HEK293 (cell line): ENCODE measurements around the gene VSTM2L.

Experiments
- KLF8 ChIP-seq: fragments of 450-650 bp; formaldehyde crosslinking; IDR thresholded peaks from 2 replicates; pipeline ENCODE4 v1.5.1; 2016; ENCODE audit warnings: missing biosample characterization, missing genetic modification characterization
- SCRT2 ChIP-seq: fragments of 450-650 bp; formaldehyde crosslinking; IDR thresholded peaks from 2 replicates; pipeline ENCODE4 v1.5.1; 2016; ENCODE audit warnings: missing biosample characterization, missing genetic modification characterization
- ZFP3 ChIP-seq: fragments of 450-650 bp; formaldehyde crosslinking; IDR thresholded peaks from 2 replicates; pipeline ENCODE4 v1.5.1; 2016; ENCODE audit warnings: low read depth, missing biosample characterization, missing genetic modification characterization
- ZNF138 ChIP-seq: fragments of 450-650 bp; formaldehyde crosslinking; IDR thresholded peaks from 2 replicates; pipeline ENCODE4 v1.5.1; 2016; ENCODE audit warnings: missing biosample characterization, missing genetic modification characterization, borderline replicate concordance
- TF ChIP-seq, protein P1 (sequence below): fragments of 450-650 bp; formaldehyde crosslinking; IDR thresholded peaks from 2 replicates; pipeline ENCODE4 v1.5.1; 2016; ENCODE audit warnings: missing biosample characterization, missing genetic modification characterization
- TF ChIP-seq, protein P2 (sequence below): fragments of 450-650 bp; formaldehyde crosslinking; IDR thresholded peaks from 2 replicates; pipeline ENCODE4 v1.5.1; 2016; ENCODE audit warnings: missing biosample characterization, missing genetic modification characterization

DNA sequence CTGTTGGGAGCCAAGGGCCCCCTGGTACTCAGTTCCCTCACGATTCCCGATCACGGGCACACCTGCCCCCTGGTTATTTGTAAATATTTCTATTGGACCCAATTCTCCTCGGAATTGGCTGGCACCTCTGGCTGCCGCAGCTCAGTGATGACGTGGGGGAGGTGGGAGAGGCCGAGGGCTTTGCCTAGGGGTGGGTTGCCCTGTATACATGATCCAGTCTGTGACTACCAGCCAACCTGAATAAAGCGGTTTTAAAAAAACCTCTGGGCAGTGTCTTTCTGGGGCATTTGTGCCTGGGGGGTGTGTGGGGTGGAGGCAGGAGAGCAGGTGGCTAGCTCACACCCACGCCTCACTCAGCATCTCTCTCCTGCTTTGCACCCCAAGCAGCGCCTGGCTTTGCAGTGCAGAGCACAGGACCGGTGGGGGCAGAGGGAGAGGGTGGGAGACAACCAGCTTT, 42.2 kb downstream of the VSTM2L start:
- TF ChIP-seq, protein P1, sequence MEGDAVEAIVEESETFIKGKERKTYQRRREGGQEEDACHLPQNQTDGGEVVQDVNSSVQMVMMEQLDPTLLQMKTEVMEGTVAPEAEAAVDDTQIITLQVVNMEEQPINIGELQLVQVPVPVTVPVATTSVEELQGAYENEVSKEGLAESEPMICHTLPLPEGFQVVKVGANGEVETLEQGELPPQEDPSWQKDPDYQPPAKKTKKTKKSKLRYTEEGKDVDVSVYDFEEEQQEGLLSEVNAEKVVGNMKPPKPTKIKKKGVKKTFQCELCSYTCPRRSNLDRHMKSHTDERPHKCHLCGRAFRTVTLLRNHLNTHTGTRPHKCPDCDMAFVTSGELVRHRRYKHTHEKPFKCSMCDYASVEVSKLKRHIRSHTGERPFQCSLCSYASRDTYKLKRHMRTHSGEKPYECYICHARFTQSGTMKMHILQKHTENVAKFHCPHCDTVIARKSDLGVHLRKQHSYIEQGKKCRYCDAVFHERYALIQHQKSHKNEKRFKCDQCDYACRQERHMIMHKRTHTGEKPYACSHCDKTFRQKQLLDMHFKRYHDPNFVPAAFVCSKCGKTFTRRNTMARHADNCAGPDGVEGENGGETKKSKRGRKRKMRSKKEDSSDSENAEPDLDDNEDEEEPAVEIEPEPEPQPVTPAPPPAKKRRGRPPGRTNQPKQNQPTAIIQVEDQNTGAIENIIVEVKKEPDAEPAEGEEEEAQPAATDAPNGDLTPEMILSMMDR (tag by site-specific recombination): no peak
- no peak for TF ChIP-seq KLF8 (tag by site-specific recombination)
- no peak for TF ChIP-seq ZNF138 (tag by site-specific recombination)
- TF ChIP-seq, protein P2, sequence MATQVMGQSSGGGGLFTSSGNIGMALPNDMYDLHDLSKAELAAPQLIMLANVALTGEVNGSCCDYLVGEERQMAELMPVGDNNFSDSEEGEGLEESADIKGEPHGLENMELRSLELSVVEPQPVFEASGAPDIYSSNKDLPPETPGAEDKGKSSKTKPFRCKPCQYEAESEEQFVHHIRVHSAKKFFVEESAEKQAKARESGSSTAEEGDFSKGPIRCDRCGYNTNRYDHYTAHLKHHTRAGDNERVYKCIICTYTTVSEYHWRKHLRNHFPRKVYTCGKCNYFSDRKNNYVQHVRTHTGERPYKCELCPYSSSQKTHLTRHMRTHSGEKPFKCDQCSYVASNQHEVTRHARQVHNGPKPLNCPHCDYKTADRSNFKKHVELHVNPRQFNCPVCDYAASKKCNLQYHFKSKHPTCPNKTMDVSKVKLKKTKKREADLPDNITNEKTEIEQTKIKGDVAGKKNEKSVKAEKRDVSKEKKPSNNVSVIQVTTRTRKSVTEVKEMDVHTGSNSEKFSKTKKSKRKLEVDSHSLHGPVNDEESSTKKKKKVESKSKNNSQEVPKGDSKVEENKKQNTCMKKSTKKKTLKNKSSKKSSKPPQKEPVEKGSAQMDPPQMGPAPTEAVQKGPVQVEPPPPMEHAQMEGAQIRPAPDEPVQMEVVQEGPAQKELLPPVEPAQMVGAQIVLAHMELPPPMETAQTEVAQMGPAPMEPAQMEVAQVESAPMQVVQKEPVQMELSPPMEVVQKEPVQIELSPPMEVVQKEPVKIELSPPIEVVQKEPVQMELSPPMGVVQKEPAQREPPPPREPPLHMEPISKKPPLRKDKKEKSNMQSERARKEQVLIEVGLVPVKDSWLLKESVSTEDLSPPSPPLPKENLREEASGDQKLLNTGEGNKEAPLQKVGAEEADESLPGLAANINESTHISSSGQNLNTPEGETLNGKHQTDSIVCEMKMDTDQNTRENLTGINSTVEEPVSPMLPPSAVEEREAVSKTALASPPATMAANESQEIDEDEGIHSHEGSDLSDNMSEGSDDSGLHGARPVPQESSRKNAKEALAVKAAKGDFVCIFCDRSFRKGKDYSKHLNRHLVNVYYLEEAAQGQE: no peak
- TF ChIP-seq SCRT2: no peak
- no peak for TF ChIP-seq ZFP3 (tag by site-specific recombination)
